Activated gamma-delta T cell treated with Interleukin-2 at 50 U/mL for 16 hours (primary cell): ENCODE results near the gene UBE2V1.
"Not testable (repeated sequence)": the region's sequence is repeated elsewhere in the genome, so short reads cannot be mapped to it uniquely, and the experiment has no call there.

Source experiments
- DNase-seq: peaks from one replicate; pipeline ENCODE4 v3.0.0-alpha.2; 2020

Gene UBE2V1

DNA sequence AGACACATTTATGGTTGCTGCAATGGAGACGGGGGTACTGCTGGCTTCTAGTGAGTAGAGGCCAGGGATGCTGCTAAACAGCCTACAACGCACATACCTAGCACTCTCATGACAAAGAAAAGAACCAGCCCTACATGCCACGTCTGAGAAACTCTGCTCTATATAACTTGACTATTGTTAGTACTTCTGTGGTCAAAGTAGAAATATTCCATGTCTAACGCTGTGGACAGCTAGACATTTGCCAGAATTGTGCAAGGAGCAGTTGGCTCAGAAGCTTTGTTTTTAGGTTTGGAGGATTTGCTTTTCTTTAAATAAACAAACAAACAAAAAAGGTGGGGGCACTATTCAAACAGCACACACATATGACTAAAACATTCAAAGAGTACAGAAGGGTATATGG lies 20.5 kb downstream of the UBE2V1 start:
- DNase-seq, result no peak

DNA sequence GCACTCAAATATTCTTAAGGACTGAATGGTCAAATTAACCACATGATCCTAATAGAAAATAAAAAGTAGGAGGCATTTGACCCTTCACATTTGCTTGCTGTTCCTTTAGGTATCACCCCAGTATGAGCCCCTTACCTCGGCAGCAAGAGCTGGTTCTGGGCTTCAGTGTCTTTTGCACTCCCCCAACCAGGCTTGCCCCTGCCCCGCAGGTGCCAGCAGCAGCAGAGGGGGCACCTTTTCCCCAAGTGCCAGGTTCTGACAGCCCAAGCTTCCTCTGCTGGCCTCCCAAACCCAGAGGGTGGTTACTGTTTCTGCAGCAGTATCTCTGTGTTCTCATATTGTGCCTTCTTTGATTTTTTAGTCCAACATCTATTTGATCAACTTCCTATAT lies 23.2 kb downstream of the UBE2V1 start:
- DNase-seq, result no peak

DNA sequence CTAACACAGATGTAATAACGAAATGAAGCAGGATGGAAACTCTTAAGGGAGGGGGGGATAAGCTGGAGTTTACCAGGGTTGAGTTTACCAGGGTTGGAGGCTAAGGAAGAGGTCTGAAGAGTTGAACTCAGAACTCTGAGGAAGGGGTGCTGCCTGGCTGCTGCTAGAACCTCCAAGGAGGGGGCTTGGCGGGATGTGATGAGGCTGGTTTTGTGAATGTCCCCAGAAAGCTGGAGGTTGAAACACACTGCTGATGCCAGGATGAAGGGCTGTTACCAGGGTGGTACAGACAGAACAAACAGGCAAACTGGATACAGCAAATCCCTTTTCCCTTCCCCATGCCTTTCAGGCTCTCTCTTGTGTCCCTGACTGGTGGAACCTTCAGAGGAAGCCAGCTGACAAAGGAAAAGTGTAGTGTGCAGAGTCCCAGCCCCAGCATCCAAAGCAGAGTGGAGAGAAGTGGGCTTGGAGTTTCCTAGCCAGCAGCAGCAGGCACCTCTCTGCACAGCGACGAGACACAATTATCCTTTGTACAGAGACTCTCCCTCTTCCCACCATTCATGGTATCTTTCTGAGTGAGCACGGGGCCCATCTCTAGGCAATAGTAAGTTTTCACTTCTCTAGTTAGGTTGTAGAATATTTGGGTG lies 23.7 kb downstream of the UBE2V1 start:
- no peak for DNase-seq

DNA sequence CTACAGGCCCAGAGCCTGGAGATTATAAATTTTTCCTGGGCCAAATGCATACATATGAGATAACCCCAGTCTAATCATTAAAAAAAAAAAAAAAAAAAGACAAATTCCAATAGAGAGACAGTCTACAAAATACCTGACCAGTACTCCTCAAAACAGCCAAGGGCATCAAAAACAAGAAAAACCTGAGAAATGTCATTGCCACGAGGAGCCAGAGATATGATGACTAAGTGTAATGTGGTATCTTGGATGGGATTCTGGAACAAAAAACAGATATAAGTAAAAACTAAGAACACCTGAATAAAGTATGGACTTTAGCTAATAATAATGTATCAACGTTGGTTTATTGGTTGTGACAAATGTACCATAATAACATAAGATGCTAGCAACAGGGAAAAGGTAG lies 24.9 kb downstream of the UBE2V1 start:
- no peak for DNase-seq

- peak; percentile 36 for DNase-seq
Observed at GRCh38 chr20:50085481-50086365, 27.2 kb downstream of the UBE2V1 start.

DNA sequence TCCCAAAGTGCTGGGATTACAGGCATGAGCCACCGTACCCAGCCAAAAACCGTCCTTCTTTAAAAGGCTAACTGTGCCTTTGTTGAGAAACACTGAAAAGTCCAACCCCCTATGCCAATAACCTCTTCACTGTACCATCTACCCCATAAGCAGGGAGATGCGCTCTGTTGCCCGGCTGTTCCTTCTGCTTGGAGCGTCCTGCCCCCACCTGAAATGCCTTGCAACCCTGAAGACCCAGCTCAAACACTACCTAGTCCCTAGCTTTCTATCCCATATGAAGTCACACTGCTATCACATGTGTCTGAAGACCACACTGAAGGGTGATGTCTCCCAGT lies 27.8 kb downstream of the UBE2V1 start:
- no peak for DNase-seq

DNA sequence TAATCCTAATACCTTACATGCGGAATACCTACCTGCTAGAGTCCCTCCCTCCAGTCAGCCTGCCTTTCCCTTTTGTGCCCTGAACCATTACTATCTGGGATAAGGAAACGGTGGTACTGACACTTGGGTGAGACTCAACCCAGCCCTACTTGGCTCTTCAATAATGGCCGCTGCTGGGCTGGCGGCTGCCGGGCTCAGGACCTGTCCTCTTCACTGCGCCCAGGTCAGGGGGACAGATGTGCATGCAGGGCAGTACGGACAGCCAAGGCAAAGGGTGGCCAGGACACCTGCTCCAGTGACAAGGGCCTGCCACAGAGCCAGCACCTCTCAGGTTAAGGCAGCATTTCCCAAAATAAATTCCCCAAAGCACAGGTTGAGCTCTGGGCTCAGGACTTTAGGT lies 29.9 kb downstream of the UBE2V1 start:
- DNase-seq, result no peak

DNA sequence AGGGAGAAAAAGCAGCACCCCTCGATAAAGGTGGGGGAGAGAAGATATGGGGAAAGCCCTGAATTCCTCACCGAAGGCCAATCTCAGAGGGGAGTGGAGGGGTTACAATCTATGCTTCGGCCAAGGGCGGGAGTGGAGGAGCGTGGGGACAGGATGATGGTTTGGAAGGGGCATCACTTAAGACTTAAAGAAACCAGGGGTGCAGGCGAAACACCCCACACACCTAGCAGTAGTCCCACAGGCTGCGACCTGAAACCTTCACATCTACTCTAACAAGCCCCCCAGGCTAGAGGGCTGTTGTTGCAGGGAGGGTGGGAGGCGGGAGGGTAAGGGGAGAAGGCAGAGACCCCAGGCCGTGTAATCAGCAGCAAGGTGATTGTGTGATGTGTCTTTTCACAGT lies 30.9 kb downstream of the UBE2V1 start:
- DNase-seq, result not testable (repeated sequence)

- no peak for DNase-seq
Observed at GRCh38 chr20:50077818-50078601, 34.9 kb downstream of the UBE2V1 start.

GRCh38 chr20:50073500-50073899 lies 39.5 kb downstream of the UBE2V1 start:
- no peak for DNase-seq

DNA sequence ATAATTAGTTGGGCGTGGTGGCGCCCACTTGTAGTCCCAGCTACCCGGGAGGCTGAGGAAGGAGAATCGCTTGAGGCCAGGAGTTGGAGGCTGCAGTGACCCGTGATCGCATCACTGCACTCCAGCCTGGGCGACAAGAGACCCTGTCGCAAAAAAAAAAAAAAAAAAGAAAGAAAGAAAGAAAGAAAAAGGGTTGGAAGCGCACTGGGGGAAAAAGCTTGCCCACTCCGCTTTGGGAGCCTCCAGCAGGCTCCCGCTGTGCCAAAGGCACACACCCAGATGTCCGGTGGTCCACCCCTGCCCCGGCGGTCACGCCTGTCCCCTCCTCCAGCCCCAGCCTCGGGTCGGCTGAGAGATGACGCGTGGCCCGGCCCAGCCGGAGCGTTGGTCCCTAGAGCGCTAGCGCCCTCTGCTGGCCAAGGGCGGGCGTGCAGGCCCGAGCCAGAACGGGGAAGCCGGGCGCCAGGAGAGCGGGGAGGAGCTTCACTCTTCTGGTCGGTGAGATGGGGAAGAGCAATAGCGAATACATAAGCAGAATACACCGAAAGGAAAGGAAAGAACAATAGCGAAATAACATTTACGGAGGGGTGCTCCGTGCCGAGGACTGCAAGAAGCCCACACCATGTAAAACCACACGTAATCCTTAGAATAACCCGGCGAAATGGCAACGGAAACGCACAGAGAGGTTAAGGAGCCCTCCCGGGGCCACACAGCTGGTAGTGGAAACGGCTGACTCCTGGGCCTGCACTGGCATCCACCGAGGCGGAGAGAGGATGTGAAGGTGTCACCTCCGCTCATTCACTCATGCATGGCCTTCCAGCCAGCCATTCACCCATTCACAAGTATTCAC lies 41.7 kb downstream of the UBE2V1 start:
- DNase-seq, result peak; percentile 92

DNA sequence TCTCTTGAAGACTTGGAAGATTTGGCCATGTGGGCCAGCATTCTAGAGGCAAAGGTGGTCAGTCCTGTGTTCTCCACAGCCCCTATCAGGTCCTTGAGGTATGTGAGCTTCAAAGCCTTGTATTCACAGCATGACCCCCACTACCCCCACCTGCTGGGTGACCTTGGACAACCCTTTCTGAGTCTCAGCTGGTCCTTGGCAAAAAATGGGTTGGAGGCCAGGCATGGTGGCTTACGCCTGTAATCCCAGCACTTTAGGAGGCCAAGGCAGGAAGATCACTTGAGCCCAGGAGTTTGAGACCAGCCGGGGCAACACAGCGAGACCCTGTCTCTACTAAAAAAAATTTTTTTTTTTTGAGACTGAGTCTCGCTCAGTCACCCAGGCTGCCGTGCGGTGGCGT lies 42.6 kb downstream of the UBE2V1 start:
- DNase-seq, result no peak

GRCh38 chr20:50068041-50068651 lies 44.8 kb downstream of the UBE2V1 start:
- DNase-seq, result no peak

- DNase-seq, result no peak
Observed at GRCh38 chr20:50067461-50067860, 45.5 kb downstream of the UBE2V1 start.

- no peak for DNase-seq
Observed at GRCh38 chr20:50067018-50067417, 45.9 kb downstream of the UBE2V1 start.

GRCh38 chr20:50066161-50066834 lies 46.7 kb downstream of the UBE2V1 start:
- no peak for DNase-seq

- no peak for DNase-seq
Observed at GRCh38 chr20:50065325-50065615, 47.7 kb downstream of the UBE2V1 start.

- not testable (repeated sequence) for DNase-seq
Observed at GRCh38 chr20:50063763-50064162, 49.2 kb downstream of the UBE2V1 start.

GRCh38 chr20:50062006-50062838 lies 50.7 kb downstream of the UBE2V1 start:
- no peak for DNase-seq

DNA sequence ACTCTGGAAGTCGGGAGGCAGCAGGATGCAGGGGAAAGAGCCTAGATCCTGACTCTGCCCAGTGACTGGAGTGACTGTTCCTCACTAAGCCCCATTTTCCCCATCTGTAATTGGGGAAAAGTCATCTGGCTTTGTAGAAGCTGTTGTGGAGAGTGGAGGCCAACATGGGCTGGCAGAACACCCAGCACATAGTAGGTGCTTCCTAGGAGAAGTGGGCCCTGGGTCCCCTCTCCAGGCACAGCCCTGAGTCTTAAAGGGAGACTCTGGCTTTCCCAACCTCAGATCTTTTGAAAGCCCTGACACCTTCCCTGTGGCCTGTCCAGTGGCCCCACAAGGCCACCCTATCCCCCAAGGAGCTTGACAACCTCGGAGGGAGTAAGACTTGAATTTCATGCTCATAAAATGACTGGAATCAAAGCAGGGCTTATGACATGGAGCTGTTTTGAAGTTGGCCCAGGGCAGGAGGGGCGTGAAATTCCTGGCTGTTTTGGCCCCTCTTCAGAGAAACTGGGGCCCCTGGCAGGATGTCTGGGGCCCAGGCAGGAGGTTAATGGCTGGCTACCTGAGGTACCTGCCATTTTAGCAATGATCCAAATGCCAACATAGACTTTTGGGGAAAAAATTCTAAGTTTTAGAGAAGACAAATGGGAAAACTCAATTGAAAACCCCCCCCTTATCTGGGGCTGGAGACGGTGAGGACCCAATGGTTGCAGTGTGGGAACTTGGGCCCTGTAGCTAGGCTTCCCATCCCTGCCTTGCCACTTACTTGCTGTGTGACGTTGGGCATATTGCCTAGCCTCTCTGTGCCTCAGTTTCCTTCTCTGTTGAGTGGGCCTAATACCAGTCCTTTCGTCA lies 51.6 kb downstream of the UBE2V1 start:
- DNase-seq, result no peak
